Left ventricle myocardium inferior (tissue), 1 donor: ENCODE results near the gene GJB6. TPM values are rescaled to one million over a fixed set of nuclear protein-coding genes. Genes with fewer than 3 reads are reported as not detected.

Source experiments
- DNase-seq: peaks from one replicate; pipeline ENCODE4 v3.0.0-alpha.2; 2020
- H3K27ac ChIP-seq: fragments of 200-600 bp; replicated peaks from 2 replicates; pipeline ENCODE4 v1.8.0; 2021
- H3K27me3 ChIP-seq: fragments of 200-600 bp; 2 replicates; pipeline ENCODE4 v1.8.0; 2021; ENCODE audit warnings: low read depth
- H3K36me3 ChIP-seq: fragments of 200-600 bp; 2 replicates; pipeline ENCODE4 v1.8.0; 2021
- H3K4me1 ChIP-seq: fragments of 200-600 bp; 2 replicates; pipeline ENCODE4 v1.8.0; 2021
- H3K4me3 ChIP-seq: fragments of 200-600 bp; 2 replicates; pipeline ENCODE4 v1.8.0; 2021; ENCODE audit warnings: mild to moderate bottlenecking, moderate library complexity
- H3K9me3 ChIP-seq: fragments of 200-600 bp; replicated peaks from 2 replicates; pipeline ENCODE4 v1.8.0; 2021
- intact Hi-C: fragments of 100-400 bp; cut with micrococcal nuclease; formaldehyde crosslinking; loops from one replicate; pipeline ENCODE4 v1.11.0; 2022
- total RNA-seq: library from RNA; stranded (reverse); fragmentation: NEBNext Ultra II Directional; extraction: Animal tissue kit (Norgen Biotek cat#: 25700); gene quantifications from one replicate; pipeline ENCODE4 v1.2.1, GENCODE V29; 2021
- TF ChIP-seq, protein P1 (sequence below): fragments of 200-600 bp; IDR thresholded peaks from 2 replicates; pipeline ENCODE4 v1.8.0; 2021; ENCODE audit warnings: antibody characterized with exemption, mild to moderate bottlenecking, borderline replicate concordance
- donor health status: DM: no; HTN: yes; CAD: no; lungs with severe emphysema.

The GJB6 gene
- total RNA-seq, 1 donor from 2014 or later: not detected

DNA sequence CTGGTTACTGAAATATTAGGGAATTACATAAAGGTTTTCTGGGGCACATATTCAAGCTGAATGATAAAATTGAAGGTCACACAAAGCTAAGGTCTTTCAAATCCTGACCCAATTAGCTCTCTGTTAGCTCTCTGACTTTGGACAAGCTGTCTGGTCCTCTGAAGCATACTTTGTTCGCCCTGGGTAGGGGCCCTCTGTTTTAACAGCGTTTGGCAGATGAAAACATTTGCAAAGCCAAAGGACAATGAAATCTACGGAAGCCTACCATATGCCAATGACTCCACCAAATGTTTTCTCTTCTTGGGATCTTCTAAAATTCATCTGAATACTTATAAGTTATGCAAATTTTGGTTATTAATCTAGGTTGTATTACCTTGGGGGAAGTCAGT lies 56.7 kb downstream of the GJB6 start:
- H3K27me3 ChIP-seq: peaks cover 62% of the 10 kb centered on the region
- TF ChIP-seq, protein P1, sequence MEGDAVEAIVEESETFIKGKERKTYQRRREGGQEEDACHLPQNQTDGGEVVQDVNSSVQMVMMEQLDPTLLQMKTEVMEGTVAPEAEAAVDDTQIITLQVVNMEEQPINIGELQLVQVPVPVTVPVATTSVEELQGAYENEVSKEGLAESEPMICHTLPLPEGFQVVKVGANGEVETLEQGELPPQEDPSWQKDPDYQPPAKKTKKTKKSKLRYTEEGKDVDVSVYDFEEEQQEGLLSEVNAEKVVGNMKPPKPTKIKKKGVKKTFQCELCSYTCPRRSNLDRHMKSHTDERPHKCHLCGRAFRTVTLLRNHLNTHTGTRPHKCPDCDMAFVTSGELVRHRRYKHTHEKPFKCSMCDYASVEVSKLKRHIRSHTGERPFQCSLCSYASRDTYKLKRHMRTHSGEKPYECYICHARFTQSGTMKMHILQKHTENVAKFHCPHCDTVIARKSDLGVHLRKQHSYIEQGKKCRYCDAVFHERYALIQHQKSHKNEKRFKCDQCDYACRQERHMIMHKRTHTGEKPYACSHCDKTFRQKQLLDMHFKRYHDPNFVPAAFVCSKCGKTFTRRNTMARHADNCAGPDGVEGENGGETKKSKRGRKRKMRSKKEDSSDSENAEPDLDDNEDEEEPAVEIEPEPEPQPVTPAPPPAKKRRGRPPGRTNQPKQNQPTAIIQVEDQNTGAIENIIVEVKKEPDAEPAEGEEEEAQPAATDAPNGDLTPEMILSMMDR: no peak
- H3K9me3 ChIP-seq: no peaks in the 10 kb centered on the region
- intact Hi-C loops: no loop called here
- DNase-seq: no peak
- H3K27ac ChIP-seq: no peak overlapping the region
- no peak overlapping the region for H3K4me3 ChIP-seq
- no peaks in the 10 kb centered on the region for H3K36me3 ChIP-seq
- peaks cover 10% of the 10 kb centered on the region for H3K4me1 ChIP-seq

DNA sequence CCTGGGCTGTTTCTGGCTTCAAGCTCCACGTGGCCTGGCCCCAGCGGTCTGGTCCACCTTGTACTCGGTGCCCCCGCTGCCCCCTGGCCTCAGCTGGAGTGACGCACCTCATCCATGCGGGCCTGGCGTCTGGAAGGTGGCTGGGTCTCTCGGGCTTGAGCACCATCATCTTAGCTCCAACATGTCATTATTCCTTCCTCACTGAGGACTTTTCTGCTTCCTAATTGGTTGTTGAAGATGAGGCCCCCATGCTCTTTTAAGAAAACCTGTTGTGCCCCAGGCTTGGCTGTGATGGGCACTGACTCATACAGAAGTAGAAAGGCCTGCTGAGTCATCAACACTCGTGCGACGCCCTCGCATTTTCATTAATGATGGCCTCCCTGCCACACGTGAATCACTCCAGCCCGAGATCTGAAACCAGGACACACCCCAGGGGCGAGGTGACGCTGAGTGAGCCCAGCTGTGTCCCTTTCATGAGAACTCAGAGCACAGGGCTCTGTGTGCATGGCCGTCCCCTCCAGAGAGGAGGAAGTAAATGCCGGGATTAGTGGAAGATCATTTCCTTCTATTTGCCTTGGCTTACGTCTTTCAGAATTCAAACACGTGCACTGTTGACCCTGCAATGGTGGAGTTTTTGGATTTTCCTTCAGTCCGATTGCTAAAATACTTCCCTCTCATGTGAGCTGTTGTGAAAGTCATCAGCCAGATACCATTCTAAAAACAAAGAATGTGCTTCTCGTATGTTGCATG lies 57.3 kb downstream of the GJB6 start:
- Histone ChIP-seq H3K27me3 (peaks cover 61% of the 10 kb centered on the region), H3K4me3 (peak overlapping the region; percentile 32), H3K27ac (no peak overlapping the region), H3K36me3 (no peaks in the 10 kb centered on the region), H3K4me1 (peaks cover 10% of the 10 kb centered on the region), H3K9me3 (no peaks in the 10 kb centered on the region)
- peak; percentile 42 for DNase-seq
- intact Hi-C loops: no loop called here
- TF ChIP-seq, protein P1: no peak

DNA sequence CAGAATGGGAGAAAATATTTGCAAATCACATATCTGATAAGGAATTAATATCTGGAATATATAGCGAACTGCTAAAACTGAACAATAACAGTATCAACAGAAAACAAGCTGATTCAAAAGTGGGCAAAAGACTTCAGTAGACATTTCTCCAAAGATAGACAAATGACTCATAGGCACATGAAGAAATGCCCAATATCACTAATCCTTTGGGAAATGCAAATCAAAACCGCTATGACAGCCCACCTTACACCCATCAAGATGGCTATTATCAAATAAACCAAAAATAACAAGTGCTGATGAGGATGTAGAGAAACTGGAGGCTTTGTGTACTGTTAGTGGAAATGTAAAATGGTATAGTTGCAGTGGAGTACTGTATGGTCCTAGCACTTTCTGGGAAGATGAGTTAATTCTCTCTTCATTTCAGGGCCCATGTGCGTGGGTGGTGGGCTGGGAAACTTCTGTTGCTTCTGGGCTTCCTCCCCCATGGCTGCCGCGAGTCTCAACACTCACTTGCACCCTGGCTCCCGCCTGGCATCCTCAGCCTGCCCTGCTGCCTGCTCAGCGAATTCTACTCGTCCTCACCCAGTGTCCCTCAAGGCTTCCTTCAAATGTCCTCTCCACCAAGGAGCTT lies 58.9 kb downstream of the GJB6 start:
- intact Hi-C loops: no loop called here
- no peaks in the 10 kb centered on the region for H3K9me3 ChIP-seq
- no peaks in the 10 kb centered on the region for H3K36me3 ChIP-seq
- no peak overlapping the region for H3K4me3 ChIP-seq
- peaks cover 10% of the 10 kb centered on the region for H3K4me1 ChIP-seq
- H3K27ac ChIP-seq: no peak overlapping the region
- TF ChIP-seq, protein P1: no peak
- no peak for DNase-seq
- H3K27me3 ChIP-seq: peaks cover 53% of the 10 kb centered on the region

Other genes starting within 250 kb of the GJB6 start
- gene GJA3, start 71.3 kb downstream of the GJB6 start, total RNA-seq: 17.6 TPM
- gene GJB2, start 39.4 kb downstream of the GJB6 start, total RNA-seq: not detected